GM21737 (cell line): ENCODE measurements around the gene CNIH3.

ENCODE experiments used
- ATAC-seq: cut with Tn5 transposase; IDR thresholded peaks from one replicate; pipeline ENCODE4 v1.9.1; 2021; ENCODE audit warnings: mild to moderate bottlenecking, moderate library complexity; ENCODE audit not compliant: unreplicated experiment

Gene CNIH3

DNA sequence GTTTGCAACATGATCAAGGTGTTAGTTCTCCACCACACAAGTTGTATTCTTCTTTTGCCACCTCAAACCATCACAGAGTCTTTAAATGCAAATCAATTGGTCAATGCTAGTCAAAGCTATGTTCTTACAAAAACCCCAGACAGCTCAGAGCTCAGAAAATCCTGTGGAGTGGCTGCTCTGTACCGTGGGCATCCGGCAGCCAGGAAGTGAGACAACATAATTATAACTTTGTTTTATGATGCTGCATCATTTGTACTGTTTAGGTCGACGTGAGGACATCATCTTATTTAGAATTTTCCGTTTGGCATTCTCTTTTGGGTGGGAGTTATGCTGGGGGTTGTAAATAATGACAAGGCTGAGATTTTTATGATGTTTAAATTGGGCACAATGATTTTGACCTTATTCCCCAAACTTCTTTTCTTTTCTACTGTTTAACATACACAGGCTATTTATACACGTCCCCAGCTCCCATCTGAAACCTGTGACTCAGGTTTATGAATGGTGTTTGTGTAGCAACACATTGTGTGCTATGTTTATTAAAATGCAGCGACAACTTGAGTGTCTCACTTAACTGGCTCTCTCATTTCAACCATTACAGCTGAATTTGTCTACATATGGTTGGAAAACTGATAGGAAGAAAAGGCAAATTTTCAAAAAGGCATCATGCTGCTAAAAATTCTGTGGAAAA is 124.0 kb downstream of the CNIH3 start:
- ATAC-seq = peak; percentile 71

DNA sequence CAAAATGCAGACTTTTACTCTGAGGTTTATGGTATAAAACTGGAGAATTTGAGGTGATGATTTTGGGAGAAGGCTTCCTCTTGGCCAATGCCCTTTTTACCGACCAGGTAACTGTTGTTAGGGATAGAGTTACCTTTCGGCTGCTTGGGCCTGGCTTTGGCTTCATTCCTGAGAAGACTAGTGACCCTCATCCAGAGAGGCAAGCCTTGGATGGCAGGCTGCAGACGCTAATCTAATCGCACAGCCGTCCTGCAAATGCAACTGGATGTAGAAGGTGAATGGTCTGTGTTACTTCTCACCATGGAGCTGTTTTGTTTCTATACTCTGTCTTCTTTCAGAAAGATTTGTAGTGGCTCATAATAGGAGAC is 124.6 kb downstream of the CNIH3 start:
- no peak for ATAC-seq

DNA sequence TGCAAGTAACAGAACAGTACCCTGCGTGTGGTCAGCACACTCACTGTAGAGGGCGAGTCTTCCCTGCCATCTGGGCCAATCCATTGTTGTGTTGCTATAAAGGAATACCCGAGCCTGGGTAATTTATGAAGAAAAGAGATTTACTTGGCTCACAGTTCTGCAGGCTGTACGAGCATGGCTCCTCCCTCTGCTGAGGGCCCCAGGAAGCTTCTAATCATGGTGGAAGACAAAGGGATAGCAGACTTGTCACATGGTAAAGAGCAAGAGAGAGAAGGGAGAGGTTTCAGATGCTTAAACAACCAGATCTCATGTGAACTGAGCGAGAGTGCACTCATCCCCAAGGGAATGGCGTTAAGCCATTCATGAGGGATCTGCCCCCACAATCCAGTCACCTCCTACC is 126.2 kb downstream of the CNIH3 start:
- no peak for ATAC-seq

DNA sequence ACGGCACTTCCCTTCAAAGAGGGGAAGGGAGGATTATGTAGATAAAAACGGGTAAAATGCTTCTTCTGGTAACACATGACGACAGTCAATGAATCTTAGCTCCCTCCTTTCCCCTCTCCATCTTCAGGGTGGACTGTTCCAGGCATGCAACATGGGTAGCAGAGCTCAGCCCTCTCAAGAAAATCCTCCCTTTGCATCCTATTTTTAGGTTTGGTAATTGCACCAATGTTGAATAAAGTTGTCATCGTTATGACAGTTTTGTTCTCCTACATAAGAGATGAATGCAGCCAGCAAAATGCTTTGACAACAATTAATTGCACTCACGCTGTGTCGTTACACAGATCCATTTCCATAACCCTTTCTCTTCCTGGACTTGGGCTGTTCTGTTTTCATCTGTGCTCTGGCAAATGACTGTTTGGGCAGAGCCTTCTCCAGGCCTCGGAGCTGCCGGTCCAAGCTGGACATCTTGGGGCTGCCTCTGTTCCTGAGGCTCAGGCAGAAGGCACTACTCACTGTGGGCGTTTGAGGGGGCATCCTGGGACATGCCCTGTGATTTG is 127.6 kb downstream of the CNIH3 start:
- ATAC-seq = no peak

DNA sequence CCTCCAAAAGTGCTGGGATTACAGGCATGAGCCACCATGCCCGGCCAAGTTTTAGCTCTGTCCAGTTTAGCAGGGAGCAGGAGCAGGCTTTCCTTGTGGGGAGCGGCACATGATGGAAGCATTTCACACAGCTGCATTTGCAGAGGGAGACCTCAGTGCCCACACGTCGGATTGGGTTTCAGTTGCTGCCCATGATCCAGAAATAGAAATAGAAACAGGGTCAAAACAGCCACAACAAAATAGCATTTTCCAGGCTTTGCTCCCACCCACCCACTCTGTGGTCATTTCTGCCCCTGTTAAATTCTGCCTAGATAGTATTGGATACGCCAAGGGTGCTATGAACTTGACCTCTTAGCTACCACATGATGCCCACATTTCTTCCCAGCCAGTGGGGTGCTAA is 128.4 kb downstream of the CNIH3 start:
- ATAC-seq = no peak

DNA sequence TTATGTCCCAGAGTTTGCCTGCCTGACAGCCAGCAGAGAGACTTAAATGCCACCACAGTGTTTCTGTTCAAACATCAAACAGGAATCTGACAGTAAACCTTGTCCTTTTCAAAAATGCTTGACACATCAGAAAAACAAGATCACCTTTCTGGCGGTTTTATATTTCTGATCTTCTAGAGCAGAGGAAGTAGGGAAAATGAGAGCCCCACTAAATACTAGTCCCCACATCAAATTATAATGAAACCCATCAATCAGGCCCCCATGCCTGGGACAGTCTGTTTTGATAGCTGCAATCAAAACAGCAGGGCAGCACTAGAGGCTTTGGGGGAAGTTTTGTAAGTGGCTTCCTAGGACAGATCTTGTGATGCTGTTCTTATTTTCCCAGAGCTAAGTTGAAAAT is 129.3 kb downstream of the CNIH3 start:
- ATAC-seq = no peak

DNA sequence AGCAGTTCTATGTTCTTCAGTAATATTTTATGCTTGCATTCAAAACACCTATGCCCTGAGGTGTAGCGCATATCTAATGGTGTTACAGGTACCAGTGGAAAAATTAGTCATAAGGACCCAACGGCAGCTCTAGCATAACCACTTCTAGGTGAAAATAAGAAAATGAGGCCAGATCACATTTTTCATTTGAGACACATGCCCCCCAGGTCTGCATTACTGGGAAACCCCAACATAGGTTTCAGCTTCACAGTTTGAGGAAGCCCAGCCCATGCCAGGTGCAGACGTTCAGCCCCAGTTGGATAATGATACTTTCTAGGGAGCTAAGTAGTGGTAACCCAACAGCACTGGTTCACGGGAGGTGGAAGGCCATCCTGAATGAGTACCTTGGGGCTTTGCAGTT is 129.8 kb downstream of the CNIH3 start:
- peak; percentile 52 for ATAC-seq

DNA sequence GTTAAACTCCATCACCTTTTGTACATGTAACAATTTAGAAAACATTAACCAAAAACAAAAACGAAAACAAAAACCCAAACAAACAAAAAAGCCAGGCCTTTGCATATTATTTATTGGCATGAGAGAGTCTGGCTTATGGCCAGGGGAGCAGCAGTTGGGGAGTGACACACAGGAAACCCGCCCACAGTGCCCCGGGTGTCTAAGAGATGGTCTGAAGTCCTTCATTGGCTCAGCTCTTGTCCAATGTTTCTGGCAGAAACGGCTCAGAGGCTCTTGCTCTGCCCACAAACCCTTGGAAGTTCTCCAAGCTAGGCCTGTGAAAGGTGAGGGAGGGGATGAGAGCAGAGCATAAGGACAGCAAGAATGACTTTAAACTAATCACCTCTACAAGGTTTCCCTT is 131.5 kb downstream of the CNIH3 start:
- ATAC-seq = no peak

DNA sequence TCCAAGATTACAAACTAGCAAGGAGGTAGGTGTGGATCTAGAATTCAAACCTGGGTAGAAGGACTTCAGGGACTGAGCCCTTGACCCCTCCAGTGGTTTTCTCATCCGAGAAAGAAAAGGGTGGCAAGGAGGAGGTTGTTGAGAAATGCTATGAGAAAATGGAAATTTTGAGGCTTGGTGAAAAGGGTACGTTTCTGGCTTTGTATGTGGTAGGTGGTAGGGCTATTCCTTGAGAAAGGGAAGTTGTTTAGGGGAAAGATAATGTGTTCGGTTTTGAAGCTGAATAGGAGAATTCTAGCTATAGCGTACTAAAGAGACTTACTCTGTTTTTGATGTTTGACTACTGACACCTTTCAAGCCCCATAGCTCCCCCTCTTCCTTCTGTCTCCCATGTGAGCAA is 133.8 kb downstream of the CNIH3 start:
- no peak for ATAC-seq

DNA sequence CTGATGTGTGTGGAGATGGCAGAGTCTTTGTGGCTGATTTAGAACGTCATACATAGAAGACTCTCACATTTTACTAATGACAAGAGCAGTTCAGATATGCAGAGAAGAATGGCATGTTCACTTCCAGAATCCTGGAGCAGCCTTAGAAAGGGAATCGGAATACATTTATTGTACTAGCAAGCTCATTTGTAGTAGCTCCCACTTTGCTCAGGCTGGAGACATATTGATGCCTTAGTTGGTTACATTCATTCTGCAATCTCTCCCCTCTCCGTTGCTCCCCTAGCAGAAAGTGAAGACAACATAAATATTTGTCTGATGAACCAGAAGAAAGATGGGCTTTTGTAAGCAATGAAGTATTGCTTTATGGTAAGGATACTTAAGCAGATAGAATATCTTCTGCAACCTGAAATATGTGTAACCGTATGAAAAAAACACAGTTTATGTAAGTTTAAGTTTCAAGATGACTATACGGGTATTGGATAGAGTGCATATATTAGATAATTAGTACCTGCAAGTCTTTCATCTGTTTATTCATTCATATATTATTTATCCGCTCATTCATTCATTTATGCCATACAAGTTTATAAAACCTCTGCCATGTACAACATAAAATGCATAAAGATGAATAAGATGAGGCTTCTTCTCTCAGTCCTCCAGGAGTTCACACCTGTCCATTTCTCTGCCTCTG is 135.7 kb downstream of the CNIH3 start:
- ATAC-seq = no peak

DNA sequence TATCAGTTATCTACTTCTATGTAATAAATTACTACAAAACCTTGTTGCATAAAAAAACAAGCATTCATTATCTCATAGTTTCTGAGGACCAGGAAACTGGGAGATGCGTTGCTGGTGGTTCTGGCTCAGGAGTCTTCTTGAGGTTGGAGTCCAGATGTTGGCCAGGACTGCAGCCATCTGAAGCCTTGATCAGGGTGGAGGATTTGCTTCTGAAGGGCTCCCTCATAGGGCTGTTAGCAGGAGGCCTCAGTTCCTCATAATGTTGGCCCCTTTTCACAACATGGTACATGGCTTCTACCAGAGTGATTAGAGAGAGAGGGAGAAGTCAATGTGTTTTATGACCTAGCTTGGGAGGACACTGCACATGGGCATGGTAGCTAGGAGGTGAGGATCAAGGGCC is 137.4 kb downstream of the CNIH3 start:
- no peak for ATAC-seq

DNA sequence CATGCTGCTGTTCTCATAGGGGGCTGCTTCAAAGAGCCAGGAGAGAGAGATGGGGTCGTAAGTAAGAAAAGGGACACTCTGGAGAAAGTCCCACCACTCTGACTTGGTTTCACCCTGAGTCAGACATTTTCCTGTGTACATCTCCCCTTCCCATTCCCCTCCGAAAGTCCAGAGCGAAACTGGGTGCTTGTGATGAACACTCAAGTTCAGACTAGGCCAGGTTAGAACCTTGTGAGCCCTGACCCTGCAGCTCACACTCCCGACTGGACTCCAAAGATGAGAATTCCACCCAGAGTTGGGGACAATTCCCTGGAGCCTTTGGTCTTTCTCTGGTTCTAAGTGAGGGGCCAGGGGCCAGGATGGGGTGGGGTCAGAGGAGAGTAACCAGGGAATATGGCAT is 139.5 kb downstream of the CNIH3 start:
- ATAC-seq = no peak

DNA sequence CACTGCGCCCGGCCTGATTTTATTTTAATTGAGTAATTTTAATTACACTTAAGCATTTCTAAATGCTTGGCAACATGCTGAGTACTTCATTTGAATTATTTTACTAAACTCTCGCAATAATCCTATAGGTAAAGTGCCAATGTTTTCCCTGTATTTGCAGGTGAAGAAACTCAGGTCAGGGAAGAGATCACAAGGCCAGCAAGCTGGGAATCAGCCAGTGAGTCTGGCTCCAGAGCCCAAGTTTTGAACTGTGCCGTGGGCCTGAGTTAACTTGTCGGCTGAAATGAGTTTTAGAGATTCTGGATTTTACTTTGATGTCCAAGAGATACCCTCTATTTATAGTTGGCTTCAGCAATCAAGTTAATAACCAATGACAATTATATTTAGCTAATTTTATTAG is 141.4 kb downstream of the CNIH3 start:
- ATAC-seq = no peak

DNA sequence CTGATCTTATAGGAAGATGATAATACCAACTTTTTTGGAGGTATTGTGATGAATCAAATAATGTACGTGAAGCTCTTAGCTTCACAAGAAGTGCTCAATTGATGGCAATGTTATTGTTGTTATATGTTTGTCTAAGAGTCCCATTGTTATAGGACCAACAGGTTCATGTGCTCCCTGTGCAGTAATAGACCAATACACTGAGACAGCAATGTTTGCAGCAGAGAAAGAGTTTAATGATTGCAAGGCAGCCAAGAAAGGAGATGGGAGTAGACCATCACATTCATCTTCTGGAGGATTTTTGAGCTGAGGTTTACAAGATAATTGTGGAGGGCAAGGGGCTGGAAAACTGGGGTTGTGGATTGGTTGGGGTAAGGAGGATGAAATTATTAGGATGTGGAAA is 143.0 kb downstream of the CNIH3 start:
- no peak for ATAC-seq

DNA sequence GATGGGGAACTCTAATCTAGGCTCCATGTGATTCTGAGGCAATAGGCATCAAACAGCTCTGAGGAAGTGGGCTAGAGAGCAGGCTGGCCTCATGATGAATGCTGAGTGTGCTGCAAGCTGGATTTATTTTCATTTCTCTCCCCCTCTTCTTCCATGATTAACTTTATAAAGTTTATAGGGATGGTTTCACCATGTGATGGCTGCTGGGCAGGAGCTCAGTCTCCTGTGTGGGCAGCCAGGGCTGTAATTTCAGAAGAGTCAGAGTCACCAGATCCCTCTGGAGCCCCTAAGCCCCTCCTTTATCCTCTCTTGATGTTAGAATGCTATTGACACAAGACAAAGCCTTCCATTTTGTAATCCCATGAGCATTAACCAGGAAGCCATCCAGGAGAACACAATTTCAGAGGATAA is 143.6 kb downstream of the CNIH3 start:
- no peak for ATAC-seq

DNA sequence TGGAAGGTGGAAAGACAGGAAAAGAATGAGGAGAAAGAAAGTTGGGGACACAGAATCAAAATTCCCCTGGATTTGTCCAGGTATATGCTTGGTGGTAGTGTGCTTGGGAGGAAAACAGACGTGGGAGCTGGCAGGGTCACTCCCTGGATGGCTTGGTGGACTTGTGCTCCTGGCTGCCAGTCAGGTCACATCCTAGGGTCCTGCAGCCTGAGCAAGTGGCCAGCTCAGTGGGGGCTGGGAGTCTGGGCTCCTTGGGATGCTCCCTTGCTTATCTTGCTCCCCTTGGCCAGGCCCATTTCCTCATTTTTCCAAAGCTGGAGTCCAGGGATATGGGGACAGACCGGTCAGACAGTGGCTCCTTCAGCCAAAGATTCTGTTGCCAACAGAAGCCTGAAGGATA is 144.0 kb downstream of the CNIH3 start:
- no peak for ATAC-seq

DNA sequence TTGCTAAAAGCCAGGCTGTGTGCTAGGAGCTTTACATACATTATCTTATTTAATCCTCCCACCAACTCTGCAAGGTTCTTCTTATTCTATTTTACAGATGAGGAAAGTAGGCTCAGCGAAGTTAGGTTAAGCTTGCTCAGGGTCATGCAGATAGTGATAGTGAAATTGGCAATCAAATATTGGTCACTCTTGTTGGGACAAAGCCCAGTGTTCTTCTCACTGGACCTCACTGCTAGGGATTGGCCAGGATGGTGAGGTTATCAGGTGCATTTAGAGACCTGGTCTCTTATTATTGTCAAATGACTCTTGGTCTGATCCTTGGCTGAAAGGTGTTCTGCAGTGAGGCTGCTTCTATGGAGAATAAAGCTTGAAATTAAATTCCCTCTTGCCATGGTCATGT is 145.1 kb downstream of the CNIH3 start:
- no peak for ATAC-seq

DNA sequence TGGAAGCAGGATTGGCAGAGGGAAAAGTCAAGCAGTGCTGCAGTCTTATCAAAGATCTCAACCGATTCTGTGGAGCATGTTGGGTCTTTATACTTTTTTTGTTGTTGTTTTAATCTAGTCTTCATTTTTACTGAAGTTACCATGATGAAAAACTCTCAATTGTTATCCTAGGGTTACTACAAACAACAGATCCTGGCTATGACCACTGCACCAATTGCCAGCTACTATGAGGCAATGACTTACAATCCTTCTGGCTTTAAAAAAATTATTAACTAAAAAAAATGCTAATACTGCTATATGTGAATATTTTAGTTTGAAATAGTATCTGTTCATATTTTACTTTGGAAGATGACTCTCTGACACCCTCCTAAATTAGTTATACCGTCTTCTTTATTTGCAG is 145.9 kb downstream of the CNIH3 start:
- ATAC-seq = no peak

DNA sequence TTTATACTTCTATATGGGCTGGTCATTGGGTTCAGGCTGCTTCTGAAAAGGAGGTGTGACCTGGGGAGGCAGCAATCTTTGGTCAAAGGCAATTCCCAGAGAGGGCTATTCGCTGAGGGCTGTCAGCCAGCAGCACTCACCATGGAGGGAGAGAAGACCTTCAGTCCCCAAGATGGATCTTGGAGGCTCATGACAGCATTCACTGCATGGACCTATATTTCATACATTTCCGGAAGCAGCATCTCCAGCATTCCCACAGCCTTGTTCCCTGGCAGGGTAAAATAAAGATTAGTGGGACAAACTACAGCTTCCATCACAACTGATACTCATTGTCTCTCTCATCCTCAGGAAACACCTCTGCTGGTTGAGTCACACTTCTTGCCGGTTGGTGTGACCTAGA is 146.6 kb downstream of the CNIH3 start:
- no peak for ATAC-seq

DNA sequence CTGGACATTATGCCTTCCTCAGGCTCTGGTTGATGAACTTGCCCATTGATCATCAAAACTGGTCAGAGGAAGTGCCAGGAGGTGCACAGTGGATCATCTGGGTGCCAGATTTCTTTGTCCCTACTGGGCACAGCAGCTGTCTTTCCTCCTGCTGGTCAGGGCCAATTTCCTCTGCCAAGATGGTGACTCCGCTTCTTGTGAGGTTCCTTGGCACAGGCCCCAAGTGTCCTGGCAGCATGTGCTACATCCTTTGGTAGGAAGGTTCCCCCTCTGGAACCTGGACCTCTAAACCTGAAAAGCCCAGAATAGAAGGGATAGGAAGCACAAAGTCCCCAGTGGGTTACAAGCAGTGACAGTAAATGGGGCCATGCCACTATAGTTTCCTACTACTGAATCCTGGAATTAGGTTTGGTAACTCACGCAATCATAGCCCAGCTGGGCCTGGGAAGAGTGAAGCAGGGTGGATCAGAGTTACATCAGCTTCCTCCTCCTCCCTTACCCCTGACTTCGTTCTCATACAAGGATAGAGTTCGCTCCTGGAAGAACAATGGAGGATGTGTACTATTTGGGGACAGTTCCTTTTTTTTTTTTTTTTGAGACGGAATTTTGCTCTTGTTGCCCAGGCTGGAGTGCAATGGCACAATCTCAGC is 147.1 kb downstream of the CNIH3 start:
- ATAC-seq = no peak

DNA sequence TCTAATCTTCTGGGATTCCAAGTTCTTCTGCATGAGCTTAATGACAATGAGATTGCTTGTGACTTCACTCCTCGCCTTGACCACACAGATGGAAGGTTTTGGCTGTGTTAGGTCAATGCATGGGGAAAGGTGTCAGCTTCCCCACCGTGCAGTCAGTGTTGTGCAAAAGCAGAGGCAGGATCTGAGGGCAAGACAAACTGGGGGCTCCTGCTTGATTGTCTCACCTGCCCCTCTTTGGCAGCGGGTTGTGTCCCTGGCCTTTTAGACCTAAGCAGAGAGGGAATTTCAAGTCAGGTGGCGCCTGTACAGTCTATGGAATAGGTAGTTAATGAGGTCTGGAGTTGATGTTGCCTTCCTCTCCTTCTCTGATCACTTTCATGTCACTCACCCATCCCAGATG is 150.1 kb downstream of the CNIH3 start:
- no peak for ATAC-seq

DNA sequence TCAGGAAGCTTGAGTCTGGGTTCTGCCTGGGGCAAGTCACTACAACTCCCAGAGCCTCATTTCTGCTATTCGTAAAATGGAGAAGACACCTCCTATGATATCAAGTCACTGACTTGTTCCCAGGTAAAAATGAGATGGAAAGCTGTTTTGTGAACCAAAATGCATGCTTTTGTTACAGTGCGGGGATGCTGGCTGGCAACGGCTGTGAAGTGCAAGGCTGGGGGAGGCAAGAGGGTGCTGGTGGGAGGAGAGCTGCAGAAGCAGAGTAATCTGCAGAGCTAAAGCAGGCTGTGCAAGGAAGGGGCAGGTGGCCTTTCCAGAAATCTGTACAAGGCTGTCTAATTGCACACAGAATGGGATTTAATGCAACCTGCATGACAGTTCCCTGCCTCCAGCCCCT is 150.9 kb downstream of the CNIH3 start:
- ATAC-seq = no peak
